ENCODE measurements around the gene BICC1. TPM values are rescaled to one million over a fixed set of nuclear protein-coding genes. Genes with fewer than 3 reads are reported as not detected.

The BICC1 gene
- total RNA-seq, 1 donor from 2014 or later, result 2.6 TPM

- DNase-seq, result no peak
These were observed 2.7 kb downstream of the BICC1 start for GRCh38 chr10:58515291-58515941.

- DNase-seq, result no peak
These were observed 3.4 kb downstream of the BICC1 start for GRCh38 chr10:58516119-58516518.

DNA sequence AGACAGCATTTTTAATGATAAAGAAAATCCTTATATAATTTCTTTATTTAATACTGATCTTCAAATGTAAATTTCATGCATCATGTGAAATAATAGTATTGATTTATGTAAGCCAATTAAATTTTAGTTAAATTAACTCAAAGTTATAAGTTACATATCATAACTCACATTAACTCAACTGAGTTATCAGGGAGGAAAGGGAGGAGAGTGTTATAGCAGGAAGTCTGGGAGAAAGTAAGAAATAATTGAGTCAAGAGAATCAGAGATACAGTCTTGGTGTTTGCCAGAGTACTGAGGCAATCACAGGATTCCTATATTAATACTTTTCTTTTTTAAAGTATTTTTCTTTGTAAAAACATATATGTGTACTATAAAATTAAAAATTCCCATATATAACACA lies 4.0 kb downstream of the BICC1 start:
- no peak for DNase-seq

DNA sequence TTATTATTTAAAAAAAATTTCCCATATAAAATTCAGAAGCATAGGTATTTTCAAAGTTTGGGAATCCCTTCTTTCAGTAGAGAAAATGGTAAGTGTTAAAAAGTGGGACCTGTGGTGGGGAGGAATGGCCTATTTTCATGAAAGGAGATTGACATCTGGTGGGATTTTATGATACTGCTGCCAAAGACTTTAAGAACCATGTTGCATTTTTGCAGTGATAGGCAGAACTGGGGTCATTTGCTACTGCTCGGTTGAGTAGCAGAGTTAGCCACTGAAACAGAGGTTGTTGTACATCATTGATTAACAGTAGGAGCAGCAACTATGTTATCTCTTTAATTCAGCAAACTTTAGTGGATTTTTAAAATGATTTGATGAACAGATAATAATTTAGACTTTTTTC lies 4.4 kb downstream of the BICC1 start:
- no peak for DNase-seq

DNA sequence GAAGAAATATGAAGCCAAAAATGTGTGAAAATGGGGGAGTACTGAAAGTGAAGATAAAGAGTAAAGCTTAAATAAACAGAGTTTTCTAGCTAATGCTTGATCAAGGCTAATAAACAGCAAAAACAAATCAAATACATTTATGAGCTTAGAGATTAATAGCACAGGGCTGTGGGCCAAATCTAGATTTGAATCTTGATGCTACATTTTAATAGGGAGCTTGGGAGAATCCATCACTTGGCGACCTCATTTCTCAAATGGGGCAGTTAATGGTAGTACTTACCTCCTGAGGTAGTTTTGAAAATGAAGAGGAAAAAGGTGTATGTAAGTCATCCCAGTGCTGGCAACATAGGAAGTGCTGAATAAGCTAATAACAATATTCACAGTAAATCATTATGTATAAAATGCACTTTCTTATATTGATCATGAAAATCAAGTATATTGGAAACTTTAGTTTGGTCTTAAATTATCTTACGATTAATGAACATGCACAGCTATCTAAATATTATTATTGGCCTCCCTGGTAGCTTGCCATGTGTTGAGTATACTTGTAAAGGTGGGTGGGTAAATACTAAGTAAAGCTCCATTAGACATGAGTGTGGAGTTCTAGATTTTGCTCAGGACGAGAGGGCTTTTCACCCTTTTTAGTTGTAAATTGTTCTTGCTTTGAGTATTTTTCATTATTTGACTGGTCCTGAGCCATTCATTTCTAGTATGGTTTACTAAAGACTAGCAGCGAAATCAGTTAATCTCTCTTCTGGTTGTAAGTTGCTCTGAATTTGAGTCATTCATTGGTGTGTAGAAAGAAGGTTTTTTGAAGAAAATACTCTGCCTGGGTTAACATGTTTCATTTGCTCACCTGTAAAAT lies 5.1 kb downstream of the BICC1 start:
- no peak for DNase-seq

- no peak for DNase-seq
These were observed 6.1 kb downstream of the BICC1 start for GRCh38 chr10:58518775-58519174.

- DNase-seq, result no peak
These were observed 16.5 kb downstream of the BICC1 start for GRCh38 chr10:58529077-58529728.

DNA sequence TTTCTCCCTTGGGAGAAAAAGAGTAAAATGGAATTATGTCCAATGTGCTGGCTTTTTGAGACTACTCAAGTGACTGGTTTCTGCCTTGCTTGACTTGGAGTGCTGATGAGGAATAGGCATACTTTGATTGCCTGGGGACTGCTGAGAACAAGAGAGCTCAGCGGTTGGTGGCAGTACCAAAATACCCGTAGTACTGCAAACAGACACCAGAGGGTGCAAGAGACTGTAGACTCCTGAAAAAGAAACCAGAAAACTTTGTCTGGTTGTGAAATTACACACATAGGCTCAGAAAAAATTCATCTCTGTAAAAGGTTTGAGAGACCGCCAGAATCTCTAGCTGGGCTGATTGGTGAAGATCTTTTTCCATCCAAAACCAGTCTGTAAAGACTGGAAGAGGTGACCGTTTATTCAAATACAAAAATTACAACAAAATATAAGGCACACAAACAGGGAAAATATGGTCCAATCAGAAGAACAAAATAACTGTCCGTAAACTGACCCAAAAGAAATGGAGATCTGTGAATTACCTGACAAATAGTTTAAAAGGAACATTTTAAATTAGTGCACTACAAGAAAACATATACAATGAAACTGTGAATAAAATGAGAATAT lies 18.5 kb downstream of the BICC1 start:
- DNase-seq, result peak; percentile 68

- DNase-seq, result no peak
These were observed 22.6 kb downstream of the BICC1 start for GRCh38 chr10:58535311-58535710.

DNA sequence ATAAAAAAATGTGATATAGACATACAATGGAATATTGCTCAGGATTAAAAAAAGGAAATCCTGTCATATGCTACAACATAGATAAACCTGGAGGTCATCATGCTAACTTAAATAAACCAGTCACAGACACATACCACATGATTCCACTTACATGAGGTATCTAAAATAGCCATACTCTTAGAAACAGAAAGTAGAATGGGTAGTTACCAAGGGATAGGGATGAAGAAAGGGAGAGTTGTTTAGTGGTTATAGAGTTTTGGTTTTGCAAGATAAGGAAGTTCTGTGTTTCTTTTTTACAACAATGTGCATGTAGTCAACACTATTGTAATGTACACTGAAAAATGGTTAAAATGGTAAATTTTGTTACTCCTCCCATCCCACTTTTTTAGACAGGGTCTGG lies 30.5 kb downstream of the BICC1 start:
- DNase-seq, result no peak

DNA sequence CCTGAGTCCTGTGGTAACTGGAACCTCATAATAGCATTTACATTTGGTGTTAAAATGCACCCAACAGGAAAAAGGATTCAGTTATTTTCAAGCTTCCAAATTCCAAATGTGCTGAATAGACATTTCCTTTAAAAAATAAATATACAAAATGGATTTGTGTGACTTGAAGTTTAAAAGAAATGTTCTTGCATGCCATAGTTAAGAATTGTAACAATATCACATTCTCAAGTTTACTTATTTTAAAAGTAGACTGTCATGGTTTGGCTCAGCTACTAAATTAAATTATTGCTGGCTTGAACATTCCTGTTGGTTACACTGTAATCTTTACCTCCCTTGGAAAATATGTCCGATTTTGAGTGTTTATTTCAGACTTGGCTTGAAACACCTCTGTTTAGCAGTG lies 31.5 kb downstream of the BICC1 start:
- no peak for DNase-seq

- no peak for DNase-seq
These were observed 32.8 kb downstream of the BICC1 start for GRCh38 chr10:58545427-58545826.

- no peak for DNase-seq
These were observed 33.5 kb downstream of the BICC1 start for GRCh38 chr10:58546137-58546536.

DNA sequence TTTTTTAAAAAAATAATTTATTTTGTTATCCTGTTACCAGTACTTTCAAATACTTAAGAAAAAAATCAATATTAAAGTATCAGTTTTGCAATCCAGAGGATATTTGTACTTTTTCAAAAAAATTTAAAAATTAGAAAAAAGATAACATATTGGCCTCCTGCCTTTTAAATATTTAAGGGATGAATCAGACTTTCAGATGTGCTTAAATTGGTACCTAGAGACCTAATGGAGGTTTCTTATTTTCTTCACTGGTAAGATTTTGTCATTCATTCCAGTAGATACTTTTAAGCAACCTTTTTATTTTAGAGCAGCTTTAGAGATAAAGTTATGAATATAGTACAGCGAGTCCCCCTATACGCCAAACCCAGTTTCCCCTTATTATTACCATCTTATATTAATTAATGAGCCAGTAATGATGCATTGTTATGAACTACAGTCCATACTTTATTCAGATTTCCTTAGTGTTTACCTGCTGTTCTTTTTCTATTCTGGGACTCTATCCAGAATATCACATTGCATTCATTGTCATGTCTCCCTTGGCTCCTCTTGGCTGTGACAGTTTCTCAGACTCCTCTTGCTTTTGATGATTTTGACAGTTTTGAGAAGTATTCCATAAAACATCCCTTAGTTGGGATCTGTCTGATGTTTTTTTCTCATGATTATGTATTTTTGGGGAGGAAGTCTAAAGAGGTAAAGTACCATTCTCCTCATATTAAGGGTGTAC lies 34.2 kb downstream of the BICC1 start:
- no peak for DNase-seq

GRCh38 chr10:58547963-58548362 lies 35.3 kb downstream of the BICC1 start:
- DNase-seq, result no peak

DNA sequence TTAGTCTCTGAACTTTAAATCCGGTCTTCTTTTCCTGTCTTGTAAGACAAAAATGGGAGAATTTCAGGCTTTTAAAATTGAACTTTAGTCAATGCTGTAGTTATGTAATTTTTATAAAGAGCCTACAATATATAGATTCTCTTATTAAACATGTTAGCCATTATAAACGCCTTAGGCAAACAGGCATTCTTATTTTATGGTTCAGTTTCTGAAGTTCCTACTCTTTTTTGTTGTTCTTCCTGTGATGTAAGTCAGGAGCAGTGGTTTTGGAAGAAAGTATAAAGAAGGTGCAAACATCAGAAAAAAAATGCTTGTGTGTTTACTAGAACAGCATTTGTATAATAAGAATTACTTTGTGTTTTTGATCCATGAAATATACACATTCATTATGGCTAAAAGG lies 41.6 kb downstream of the BICC1 start:
- DNase-seq, result no peak

- DNase-seq, result no peak
These were observed 42.7 kb downstream of the BICC1 start for GRCh38 chr10:58555170-58555929.

DNA sequence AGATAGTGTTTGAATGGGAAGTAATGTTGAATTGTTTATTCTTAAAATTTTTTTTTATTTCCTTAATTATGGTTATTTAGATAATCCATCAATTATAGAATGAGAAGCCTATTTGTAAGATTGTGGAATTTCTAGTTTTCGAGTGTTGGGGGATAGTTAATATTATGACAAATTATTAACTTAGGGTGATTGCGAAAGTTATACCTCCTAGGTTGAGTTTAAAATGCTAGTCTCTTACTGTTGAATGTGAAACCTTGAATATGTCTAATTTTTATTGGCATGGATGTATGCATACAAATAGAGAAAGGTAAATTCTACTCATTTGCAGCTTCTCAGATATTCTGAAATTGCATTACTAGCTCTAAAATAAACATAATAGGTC lies 43.2 kb downstream of the BICC1 start:
- no peak for DNase-seq

DNA sequence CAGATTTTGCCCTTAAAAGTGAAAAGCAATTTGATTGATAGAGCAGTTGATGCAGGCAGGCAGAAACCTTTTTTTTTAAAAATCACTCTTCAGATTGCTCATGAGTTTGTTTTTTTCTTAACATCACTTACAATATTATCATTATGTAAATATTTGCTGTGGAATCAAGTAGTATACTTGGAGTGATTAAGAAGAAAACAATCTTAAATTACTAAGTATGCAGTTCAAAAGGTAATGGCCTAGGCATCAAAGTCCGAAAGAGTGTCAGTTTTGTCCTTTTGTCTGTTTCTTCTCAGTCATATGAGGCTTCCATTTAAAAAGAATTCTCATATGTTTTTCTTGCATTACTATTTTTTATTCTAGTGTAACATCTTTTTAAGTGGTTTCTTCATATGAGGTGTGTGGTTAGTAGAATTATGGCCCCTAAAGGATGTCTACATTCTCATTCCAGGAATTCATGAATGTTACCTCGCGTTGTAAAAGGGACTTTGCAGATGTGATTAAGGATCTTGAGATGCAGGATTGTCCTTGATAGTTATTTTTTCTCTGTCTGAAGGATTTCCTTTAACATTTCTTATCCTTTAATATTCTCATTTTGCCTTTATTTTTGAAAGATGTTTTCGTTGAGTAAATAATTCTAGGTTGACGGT lies 44.0 kb downstream of the BICC1 start:
- DNase-seq, result no peak

GRCh38 chr10:58557714-58558113 lies 45.0 kb downstream of the BICC1 start:
- no peak for DNase-seq

DNA sequence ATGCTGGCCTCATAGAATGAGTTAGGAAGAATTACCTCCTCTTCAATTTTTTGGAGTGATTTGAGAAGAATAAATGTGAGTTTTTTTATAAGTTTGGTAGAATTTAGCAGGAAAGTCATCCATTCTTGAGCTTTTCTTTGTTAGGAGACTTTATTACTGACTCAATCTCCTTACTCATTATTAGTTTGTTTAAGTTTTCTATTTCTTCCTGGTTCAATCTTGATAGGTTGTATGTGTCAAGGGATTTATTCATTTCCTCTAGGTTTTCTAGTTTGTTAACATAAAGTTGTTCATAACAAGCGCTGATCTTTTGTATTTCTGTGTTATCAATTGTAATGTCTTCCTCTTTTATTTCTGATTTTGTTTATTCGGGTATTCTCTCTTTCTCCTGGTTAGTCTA lies 47.4 kb downstream of the BICC1 start:
- DNase-seq, result no peak

Data from dermis blood vessel endothelial cell (primary cell).